HG02610 (cell line): ENCODE data around the gene SEMA5B.
A peak's percentile ranks its signal among the peaks of the same experiment; 100 is the strongest.

Source experiments
- ATAC-seq: cut with Tn5 transposase; IDR thresholded peaks from one replicate; pipeline ENCODE4 v1.9.1; 2021; ENCODE audit warnings: mild to moderate bottlenecking, moderate library complexity; ENCODE audit not compliant: unreplicated experiment

SEMA5B gene

DNA sequence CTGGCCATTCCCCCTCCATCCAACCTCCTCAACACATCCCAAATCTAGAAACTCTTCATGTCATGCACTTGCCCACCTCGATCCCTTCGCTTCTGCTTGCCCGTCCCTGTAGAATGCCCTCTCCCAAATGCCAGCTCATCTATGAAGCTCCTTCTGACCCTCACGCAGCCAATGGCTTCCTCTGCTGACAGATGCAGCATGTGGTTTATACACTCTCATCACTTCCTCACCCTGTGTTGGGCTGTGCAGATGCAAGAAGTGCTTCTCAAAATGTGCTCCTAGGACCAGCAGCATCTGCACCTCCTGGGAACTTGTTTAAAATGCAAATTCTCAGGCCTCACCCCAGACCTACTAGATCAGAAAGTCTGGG, 51.7 kb downstream of the SEMA5B start:
- ATAC-seq = peak; percentile 50

GRCh38 chr3:122975163-122975923, 52.2 kb downstream of the SEMA5B start:
- peak; percentile 60 for ATAC-seq

DNA sequence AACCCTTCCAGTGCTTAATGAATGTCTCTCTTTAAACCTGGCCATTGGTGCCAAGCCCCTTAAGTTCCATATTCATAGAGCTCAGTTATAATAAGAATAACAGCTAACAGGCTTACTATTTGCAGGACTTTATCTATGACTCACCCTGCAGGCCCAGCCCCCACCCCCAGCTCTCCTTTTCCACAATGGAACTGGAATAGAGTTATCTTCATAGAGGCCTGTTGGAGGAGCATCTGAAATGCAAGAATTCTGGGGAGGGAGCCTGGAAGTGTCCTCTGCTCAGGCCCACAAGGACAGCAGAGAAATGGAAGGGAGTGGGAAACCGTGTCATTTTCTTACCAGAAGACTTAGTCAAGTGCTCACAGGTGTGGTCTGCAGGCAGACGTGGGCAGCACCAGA, 52.8 kb downstream of the SEMA5B start:
- ATAC-seq = peak; percentile 13

DNA sequence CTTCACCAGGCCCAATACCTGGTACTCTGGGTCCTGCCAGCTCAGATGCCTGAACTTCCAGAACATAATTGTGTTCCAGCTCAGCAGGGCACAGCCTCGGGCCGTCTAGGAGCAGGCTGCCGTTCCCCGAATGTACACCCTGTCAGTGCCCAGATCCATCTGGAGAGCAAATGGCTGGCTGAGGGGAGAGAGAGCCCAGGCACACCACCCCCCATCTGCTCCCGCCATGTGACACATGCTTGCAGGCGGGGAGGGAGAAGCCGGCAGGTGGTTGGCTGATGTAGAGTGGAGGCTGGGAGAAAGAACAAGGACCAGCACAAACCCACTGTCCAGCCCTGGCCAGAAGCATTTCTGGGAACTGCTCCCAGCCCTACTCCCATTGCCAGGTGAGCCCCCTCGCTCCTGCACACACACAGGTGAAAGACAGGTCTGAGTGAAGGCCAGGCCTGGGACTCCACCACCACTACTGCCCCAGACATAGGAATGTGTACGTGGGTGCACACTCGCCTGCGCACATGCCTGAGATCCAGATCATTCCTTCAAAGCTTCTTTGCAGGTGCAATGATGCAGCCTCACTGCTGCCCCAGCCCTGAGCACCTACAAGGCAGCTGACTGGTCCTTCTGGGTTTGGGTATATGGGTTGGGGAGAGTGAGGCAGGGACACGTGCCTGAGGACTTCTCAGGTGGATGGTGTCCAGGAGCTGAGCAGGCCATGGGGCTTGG, 53.5 kb downstream of the SEMA5B start:
- no peak for ATAC-seq

DNA sequence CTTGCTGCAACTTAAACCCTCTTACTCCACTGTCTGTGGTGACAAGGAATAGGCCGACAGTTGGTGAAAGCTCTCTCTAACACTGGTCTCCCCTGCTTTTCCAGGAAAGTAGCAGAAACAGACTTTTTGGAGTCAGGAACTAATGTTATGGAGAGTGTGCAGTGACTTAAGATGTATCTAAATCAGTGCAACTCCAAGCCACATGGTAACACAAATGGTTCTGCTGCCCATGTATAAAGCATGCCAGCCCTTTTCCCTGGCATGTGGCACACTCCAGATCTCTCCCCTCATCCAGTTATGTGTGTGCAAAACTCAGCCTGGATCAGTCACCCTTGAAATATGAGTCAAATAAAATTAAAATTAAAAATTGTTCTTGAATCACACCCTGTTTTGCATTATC, 55.4 kb downstream of the SEMA5B start:
- no peak for ATAC-seq

GRCh38 chr3:122969585-122970469, 57.7 kb downstream of the SEMA5B start:
- no peak for ATAC-seq

GRCh38 chr3:122967765-122968164, 59.8 kb downstream of the SEMA5B start:
- no peak for ATAC-seq

DNA sequence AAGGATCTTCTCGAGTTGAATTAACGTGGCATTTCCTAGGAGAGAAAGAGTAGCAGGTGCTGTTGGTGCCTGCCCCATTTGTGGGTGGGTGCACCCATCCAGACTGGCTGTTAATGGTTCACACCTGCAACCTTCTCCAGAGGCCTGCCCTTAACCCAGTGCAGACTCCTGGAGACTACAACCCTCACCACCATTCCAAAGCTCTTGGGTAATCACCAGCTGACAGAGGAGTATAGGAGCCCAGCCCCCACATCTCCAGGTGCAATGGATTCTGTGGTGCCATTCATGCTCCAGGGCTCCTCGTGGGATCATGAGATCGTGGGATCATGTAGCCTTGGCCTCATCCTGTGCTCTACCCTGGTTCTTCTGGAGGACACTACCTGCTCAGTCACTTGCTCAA, 60.2 kb downstream of the SEMA5B start:
- no peak for ATAC-seq

GRCh38 chr3:122966045-122966444, 61.5 kb downstream of the SEMA5B start:
- ATAC-seq = no peak

GRCh38 chr3:122964811-122965210, 62.8 kb downstream of the SEMA5B start:
- no peak for ATAC-seq

GRCh38 chr3:122962149-122962548, 65.4 kb downstream of the SEMA5B start:
- ATAC-seq = no peak

GRCh38 chr3:122961146-122961545, 66.4 kb downstream of the SEMA5B start:
- ATAC-seq = no peak

DNA sequence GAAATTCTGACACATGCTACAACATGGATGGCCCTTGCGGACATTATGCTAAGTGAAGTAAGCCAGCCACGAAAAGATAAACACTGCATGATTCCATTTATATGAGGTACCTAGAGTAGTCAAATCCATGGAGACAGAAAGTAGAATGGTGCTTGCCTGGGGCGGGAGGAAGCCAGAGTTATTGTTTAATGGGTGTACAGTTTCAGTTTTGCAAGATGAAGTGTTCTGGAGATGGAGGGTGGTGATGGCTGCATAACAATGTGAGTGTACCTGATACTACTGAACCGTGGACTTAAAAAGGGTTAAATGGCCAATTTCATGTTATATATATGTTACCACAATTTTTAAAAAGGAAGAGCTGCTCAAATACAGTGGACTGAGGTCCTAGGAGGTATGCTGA, 66.9 kb downstream of the SEMA5B start:
- no peak for ATAC-seq

GRCh38 chr3:122959339-122959738, 68.2 kb downstream of the SEMA5B start:
- ATAC-seq = no peak

DNA sequence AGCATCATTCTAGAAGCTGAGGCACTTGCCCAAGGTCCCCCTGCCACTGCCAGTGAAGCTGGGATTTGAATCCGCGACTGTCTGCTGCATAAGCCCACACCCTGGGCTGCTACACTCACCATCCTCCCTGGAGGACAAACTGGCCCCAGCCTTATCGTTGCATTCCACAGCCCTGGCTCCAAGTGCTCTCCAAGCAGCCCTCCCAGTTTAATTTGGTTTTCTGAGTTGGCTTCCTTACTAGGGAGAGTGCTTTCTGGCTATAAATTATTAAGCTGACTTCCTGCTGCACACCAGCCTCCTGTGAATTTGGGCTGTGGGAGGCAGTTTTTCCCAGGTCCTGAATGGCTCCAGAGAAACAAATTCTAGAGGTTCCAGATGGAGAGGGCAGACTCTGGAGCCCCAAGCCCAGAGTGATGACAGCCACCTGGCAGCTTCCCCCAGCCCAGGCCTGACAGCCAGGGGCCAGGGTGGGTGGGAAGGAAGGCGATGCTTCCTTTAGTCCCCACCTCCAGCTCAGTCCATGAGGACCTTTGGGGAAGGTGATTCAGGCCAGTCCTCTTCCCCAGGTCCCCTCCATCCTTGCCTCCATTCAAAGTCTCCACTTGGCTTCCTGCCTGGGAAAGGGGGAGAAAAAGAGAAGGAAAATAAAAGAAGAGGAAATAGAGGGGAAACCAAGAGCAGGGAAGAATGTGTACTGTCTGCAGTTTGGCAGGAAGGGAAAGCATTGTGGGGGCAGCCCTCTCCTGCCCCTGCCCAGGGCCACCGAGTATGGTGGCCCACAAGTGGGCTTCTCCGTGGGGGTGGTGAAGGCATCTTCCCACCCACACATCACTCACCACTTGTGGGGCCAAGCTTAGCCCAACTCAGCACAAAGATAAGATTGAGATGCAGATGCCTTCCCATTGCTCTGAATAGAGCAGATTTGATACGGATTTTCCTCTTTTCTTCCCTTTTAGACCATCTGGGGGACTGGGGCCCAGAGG, 69.6 kb downstream of the SEMA5B start:
- no peak for ATAC-seq

GRCh38 chr3:122956693-122957455, 70.7 kb downstream of the SEMA5B start:
- ATAC-seq = no peak

DNA sequence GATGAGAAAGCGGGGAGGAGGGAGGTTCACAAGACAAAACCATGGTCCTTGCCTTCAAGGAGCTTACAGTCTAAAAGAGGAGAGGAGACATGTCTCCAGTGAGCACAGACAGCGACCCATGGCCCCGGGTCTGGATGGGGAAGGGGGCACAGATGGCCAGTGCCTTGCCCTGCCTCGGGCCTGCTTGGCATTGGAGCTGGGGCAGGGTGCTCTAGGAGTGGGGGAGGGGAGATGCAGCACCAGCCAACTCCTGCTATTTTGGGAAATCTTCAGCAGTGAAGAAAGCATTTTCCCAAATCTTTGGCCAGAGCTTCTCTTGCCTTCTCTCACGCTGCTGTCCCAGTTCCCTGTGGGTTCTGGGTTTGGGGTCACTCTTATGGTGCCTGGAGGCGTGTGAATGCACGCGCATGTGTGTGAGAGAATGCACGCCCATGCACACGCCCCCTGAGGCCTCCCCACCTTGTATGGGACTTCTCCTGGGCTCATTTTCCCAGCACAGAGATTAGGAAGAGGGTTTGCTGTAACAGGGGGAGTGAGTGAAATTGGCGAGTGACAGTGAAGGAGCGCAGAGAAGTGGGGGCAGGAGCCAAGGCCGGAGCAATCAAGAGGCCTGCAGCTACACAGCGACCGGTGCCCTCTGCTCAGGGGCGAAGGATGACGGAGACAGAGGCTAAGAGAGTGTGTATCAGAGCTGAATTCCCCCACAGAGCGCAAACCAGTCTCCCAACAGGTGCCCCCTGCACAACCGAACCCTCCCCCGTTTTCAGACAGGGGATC, 71.5 kb downstream of the SEMA5B start:
- ATAC-seq = no peak

- ATAC-seq = peak; percentile 85
Measured at GRCh38 chr3:122952520-122952919, 75.0 kb downstream of the SEMA5B start.

- ATAC-seq = no peak
Measured at GRCh38 chr3:122948408-122948807, 79.2 kb downstream of the SEMA5B start.
